ENCODE results near the gene STARD3NL. TPM values are rescaled to one million over a fixed set of nuclear protein-coding genes. Genes with fewer than 3 reads are reported as not detected.

STARD3NL gene
- total and polyA plus RNA-seq, 2 experiments from 2014 or later: 55.1 to 55.3 TPM

GRCh38 chr7:38141187-38141586 is 36.9 kb upstream of the STARD3NL start:
- no peak overlapping the region for H3K4me3 Mint-ChIP-seq
- H3K27ac ChIP-seq (ENCODE audit: low read depth): no peak overlapping the region
- H3K9me2 ChIP-seq (ENCODE audit: insufficient read depth): no peaks in the 10 kb centered on the region
- H3K36me3 ChIP-seq (ENCODE audit: insufficient read depth): no peaks in the 10 kb centered on the region
- H3K9me3 Mint-ChIP-seq: no peaks in the 10 kb centered on the region
- H3K27ac Mint-ChIP-seq: no peak overlapping the region
- no peaks in the 10 kb centered on the region for H4K20me1 ChIP-seq (replicated peaks; ENCODE audit: insufficient read depth)
- H2AFZ ChIP-seq: no peak overlapping the region
- DNase-seq (ENCODE audit: low spot score) (no peak), ATAC-seq (no peak)
- H3K79me2 ChIP-seq (replicated peaks; ENCODE audit: insufficient read depth): no peaks in the 10 kb centered on the region
- H3K4me1 Mint-ChIP-seq: no peaks in the 10 kb centered on the region
- no peaks in the 10 kb centered on the region for H3K27me3 ChIP-seq (ENCODE audit: insufficient read depth)
- H3K36me3 Mint-ChIP-seq (ENCODE audit: low read depth): no peaks in the 10 kb centered on the region
- H3K4me1 ChIP-seq (ENCODE audit: insufficient read depth): no peaks in the 10 kb centered on the region
- no peak overlapping the region for H3K4me2 ChIP-seq
- no peaks in the 10 kb centered on the region for H3K27me3 Mint-ChIP-seq (ENCODE audit: insufficient read depth, low read depth, poor library complexity)
- H3F3A ChIP-seq (replicated peaks; ENCODE audit: low read depth): no peaks in the 10 kb centered on the region
- TF ChIP-seq ETS1 (IDR thresholded peaks at IDR 0.05): no peak
- no peak for TF ChIP-seq EZH2phosphoT487 (IDR thresholded peaks at IDR 0.05; ENCODE audit: unreplicated experiment)
- TF ChIP-seq REST (IDR thresholded peaks at IDR 0.05; ENCODE audit: unreplicated experiment): no peak
- TF ChIP-seq NANOG (IDR thresholded peaks at IDR 0.05; ENCODE audit: borderline replicate concordance): no peak
- TF ChIP-seq ZNF462 (CRISPR knock-in tag; IDR thresholded peaks at IDR 0.05): no peak
- no peak for TF ChIP-seq CREB1 (CRISPR knock-in tag; IDR thresholded peaks at IDR 0.05; ENCODE audit: low read depth)
- no peak for TF ChIP-seq JUNB (IDR thresholded peaks at IDR 0.05; ENCODE audit: unreplicated experiment)
- no peak for TF ChIP-seq POLR2AphosphoS5 (IDR thresholded peaks at IDR 0.05; ENCODE audit: low read depth)
- TF ChIP-seq STAT1 (IDR thresholded peaks at IDR 0.05; ENCODE audit: unreplicated experiment): no peak
- no peak overlapping the region for H3K4me3 ChIP-seq
